Duodenal mucosa (tissue), 2 donors: ENCODE results near the gene CORT.
"Not testable (repeated sequence)": the region's sequence is repeated elsewhere in the genome, so short reads cannot be mapped to it uniquely, and the experiment has no call there.

Source experiments
- H3K27ac ChIP-seq: one replicate; pipeline ENCODE4 v1.7.0; 2013; ENCODE audit warnings: low read depth, low read length
- H3K27me3 ChIP-seq, 2 donors: one replicate each; pipeline ENCODE4 v1.7.0; 2013; ENCODE audit warnings: low read length in 2 of 2, control low read depth in 1 of 2; ENCODE audit not compliant: insufficient read depth in 2 of 2, control insufficient read depth in 1 of 2
- H3K36me3 ChIP-seq, 2 donors: one replicate each; pipeline ENCODE4 v1.7.0; 2013; ENCODE audit warnings: low read length in 2 of 2, control low read depth in 1 of 2; ENCODE audit not compliant: insufficient read depth in 2 of 2, control insufficient read depth in 1 of 2
- H3K4me1 ChIP-seq, 2 donors: one replicate each; pipeline ENCODE4 v1.7.0; 2013; ENCODE audit warnings: low read length in 2 of 2, control low read depth in 1 of 2; ENCODE audit not compliant: insufficient read depth in 2 of 2, control insufficient read depth in 1 of 2
- H3K4me3 ChIP-seq, 2 donors: one replicate each; pipeline ENCODE4 v1.7.0; 2013; ENCODE audit warnings: low read length in 2 of 2, low read depth in 1 of 2
- H3K9ac ChIP-seq, 2 donors: one replicate each; pipeline ENCODE4 v1.7.0; 2013; ENCODE audit warnings: low read length in 2 of 2, low read depth in 1 of 2
- H3K9me3 ChIP-seq, 2 donors: one replicate each; pipeline ENCODE4 v1.7.0; 2013; ENCODE audit warnings: low read length in 2 of 2, control low read depth in 1 of 2; ENCODE audit not compliant: control insufficient read depth in 1 of 2

The CORT gene

GRCh38 chr1:10424651-10425050 is 25.2 kb upstream of the CORT start:
- Histone ChIP-seq H3K27me3 (no peaks in the 10 kb centered on the region), H3K36me3 (peaks cover 7 to 16% of the 10 kb centered on the region in 2 donors), H3K9ac (no peak overlapping the region), H3K27ac (no peak overlapping the region), H3K4me1 (peaks cover 16 to 33% of the 10 kb centered on the region in 2 donors), H3K4me3 (no peak overlapping the region), H3K9me3 (no peaks in the 10 kb centered on the region)

GRCh38 chr1:10425826-10426534 is 23.9 kb upstream of the CORT start:
- H3K4me3 ChIP-seq, H3K27ac ChIP-seq, H3K9ac ChIP-seq, H3K27me3 ChIP-seq, H3K36me3 ChIP-seq, H3K9me3 ChIP-seq: not testable (repeated sequence)
- H3K4me1 ChIP-seq = peaks cover 20 to 41% of the 10 kb centered on the region in 2 donors

- not testable (repeated sequence) for H3K9me3 ChIP-seq, H3K27ac ChIP-seq, H3K9ac ChIP-seq, H3K36me3 ChIP-seq, H3K27me3 ChIP-seq, H3K4me3 ChIP-seq
- peaks cover 24 to 46% of the 10 kb centered on the region in 2 donors for H3K4me1 ChIP-seq
Observed at GRCh38 chr1:10426535-10426848, 23.3 kb upstream of the CORT start.

GRCh38 chr1:10428984-10429383 is 20.8 kb upstream of the CORT start:
- Histone ChIP-seq H3K27me3 (no peaks in the 10 kb centered on the region), H3K4me3 (no peak overlapping the region), H3K36me3 (no peaks in the 10 kb centered on the region), H3K9ac (no peak overlapping the region), H3K9me3 (no peaks in the 10 kb centered on the region), H3K27ac (no peak overlapping the region), H3K4me1 (peaks cover 32 to 63% of the 10 kb centered on the region in 2 donors)

GRCh38 chr1:10429868-10430215 is 20.0 kb upstream of the CORT start:
- Histone ChIP-seq H3K4me3 (peak overlapping the region; percentile 91 to 92), H3K36me3 (no peaks in the 10 kb centered on the region), H3K9ac (peak overlapping the region; percentile 64 to 91), H3K4me1 (peaks cover 32 to 55% of the 10 kb centered on the region in 2 donors), H3K9me3 (no peaks in the 10 kb centered on the region), H3K27ac (no peak overlapping the region), H3K27me3 (no peaks in the 10 kb centered on the region)

GRCh38 chr1:10430216-10431069 is 19.4 kb upstream of the CORT start, which contains the start of gene CENPS:
CENPS (plus strand) TSS chr1:10430433; CDS start chr1:10430518, 85 bp downstream.
- H3K27me3 ChIP-seq = no peaks in the 10 kb centered on the region
- H3K36me3 ChIP-seq = no peaks in the 10 kb centered on the region
- no peak within 1 kb of the TSS for H3K27ac ChIP-seq
- H3K9me3 ChIP-seq = no peaks in the 10 kb centered on the region
- peak within 1 kb of the TSS; percentile 67 to 91 for H3K9ac ChIP-seq
- H3K4me1 ChIP-seq = peaks cover 32 to 49% of the 10 kb centered on the region in 2 donors
- peak within 1 kb of the TSS; percentile 91 to 92 for H3K4me3 ChIP-seq

GRCh38 chr1:10431070-10431730 is 18.6 kb upstream of the CORT start:
- H3K36me3 ChIP-seq = no peaks in the 10 kb centered on the region
- H3K27me3 ChIP-seq = no peaks in the 10 kb centered on the region
- no peaks in the 10 kb centered on the region for H3K9me3 ChIP-seq
- H3K4me3 ChIP-seq = peak overlapping the region; percentile 91 to 92
- no peak overlapping the region for H3K27ac ChIP-seq
- peak overlapping the region; percentile 67 to 71 for H3K9ac ChIP-seq
- peaks cover 32 to 48% of the 10 kb centered on the region in 2 donors for H3K4me1 ChIP-seq

GRCh38 chr1:10432910-10433700 is 16.7 kb upstream of the CORT start:
- Histone ChIP-seq H3K27me3 (no peaks in the 10 kb centered on the region), H3K4me3 (peak overlapping the region; percentile 10 to 25), H3K4me1 (peaks cover 36 to 42% of the 10 kb centered on the region in 2 donors), H3K36me3 (no peaks in the 10 kb centered on the region), H3K9me3 (no peaks in the 10 kb centered on the region), H3K9ac (peak overlapping the region; percentile 19 to 27), H3K27ac (no peak overlapping the region)

GRCh38 chr1:10433790-10434189 is 16.0 kb upstream of the CORT start:
- no peak overlapping the region for H3K27ac ChIP-seq
- H3K36me3 ChIP-seq = no peaks in the 10 kb centered on the region
- H3K9ac ChIP-seq = no peak overlapping the region
- no peaks in the 10 kb centered on the region for H3K27me3 ChIP-seq
- no peaks in the 10 kb centered on the region for H3K9me3 ChIP-seq
- peak overlapping the region in 1 of 2 donors; percentile 10 for H3K4me3 ChIP-seq
- peaks cover 37 to 41% of the 10 kb centered on the region in 2 donors for H3K4me1 ChIP-seq
